Omental fat pad (tissue), 4 donors: ENCODE data around the gene ATP8B4. TPM values are rescaled to one million over a fixed set of nuclear protein-coding genes. Genes with fewer than 3 reads are reported as not detected.

Experiments used
- ATAC-seq: fragments of 150-250 bp; one replicate; pipeline ENCODE4 v1.9.1; 2016; ENCODE audit warnings: mild to moderate bottlenecking, moderate library complexity; ENCODE audit not compliant: low FRiP score
- DNase-seq: peaks from one replicate; pipeline ENCODE4 v3.0.0-alpha.2; 2019; ENCODE audit warnings: low spot score
- total RNA-seq, 4 donors: library from RNA; depleted of rRNA; stranded (reverse); fragments of >200 nt; gene quantifications; one replicate each; pipeline ENCODE4 v1.1.0, GENCODE V29; 2016
- TF ChIP-seq, protein P1 (sequence below), 3 donors: fragments of 450-650 bp; IDR thresholded peaks; one replicate each; pipeline ENCODE4 v1.5.1; 2016 to 2017; ENCODE audit warnings: antibody characterized with exemption in 3 of 3, mild to moderate bottlenecking in 3 of 3, moderate library complexity in 2 of 3

ATP8B4 gene
- total RNA-seq, 4 donors from 2014 or later = 12.1 to 32.3 (median 16.5) TPM

DNA sequence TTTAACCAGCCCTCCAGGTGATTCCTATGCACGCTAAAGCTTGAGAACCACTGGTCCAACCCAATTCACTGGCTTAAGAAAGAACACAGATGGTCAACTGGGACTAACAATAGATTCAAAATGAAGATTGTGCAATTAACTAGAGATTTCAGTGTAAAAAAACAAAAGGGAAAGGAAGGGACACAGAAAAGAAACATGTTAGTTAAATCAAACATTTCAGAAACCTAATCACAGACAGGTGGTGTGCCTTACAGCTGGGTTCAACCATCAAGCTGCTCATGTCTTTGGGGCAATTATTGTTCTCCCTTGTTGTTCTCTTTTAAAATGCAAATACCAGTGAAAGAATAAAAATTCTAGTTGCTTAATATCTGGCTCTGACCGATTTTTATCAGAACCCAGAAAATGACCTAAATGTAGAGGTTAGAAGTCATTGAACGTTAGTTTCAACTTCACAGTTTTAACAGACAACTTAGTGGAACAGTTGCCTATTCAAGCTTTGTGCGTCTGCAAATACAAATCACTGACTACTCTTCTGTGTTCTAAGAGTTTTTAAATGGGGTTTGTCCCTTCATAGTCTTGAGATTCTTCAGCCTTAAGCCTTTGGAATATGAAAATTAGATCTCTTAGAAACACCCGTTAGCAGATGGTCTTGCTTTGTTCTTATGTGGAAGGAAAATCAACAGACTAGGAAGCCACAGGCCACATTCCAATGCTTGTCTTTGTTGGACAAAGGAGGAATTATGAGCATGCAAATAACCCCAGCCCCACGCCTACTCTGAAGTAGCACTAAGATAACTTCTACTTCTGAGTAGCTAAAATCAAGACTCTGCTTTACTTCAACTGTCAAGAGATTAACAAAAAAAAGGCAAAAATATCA, 223.4 kb downstream of the ATP8B4 start:
- DNase-seq (no peak), ATAC-seq (no peak)
- TF ChIP-seq, protein P1, sequence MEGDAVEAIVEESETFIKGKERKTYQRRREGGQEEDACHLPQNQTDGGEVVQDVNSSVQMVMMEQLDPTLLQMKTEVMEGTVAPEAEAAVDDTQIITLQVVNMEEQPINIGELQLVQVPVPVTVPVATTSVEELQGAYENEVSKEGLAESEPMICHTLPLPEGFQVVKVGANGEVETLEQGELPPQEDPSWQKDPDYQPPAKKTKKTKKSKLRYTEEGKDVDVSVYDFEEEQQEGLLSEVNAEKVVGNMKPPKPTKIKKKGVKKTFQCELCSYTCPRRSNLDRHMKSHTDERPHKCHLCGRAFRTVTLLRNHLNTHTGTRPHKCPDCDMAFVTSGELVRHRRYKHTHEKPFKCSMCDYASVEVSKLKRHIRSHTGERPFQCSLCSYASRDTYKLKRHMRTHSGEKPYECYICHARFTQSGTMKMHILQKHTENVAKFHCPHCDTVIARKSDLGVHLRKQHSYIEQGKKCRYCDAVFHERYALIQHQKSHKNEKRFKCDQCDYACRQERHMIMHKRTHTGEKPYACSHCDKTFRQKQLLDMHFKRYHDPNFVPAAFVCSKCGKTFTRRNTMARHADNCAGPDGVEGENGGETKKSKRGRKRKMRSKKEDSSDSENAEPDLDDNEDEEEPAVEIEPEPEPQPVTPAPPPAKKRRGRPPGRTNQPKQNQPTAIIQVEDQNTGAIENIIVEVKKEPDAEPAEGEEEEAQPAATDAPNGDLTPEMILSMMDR (IDR thresholded peaks at IDR 0.05) = no peak

DNA sequence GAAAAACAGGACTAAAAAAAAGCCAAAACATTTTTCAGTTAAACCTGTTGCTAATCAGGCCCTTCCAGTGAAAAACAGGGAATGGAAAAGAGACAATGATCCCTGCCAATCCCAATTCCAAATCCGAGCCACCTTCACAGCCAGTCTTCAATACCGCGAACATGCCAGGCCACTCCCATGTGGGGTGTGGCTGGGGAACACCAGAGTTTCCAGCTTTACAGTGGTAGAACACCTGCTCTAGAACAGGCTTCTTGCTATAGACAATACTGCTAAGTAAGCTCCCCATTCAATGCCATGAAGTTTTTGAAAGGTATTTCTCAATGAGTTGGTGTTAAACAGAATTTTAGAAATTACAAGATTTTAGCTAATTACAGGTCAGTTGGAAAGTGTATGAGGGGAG, 228.3 kb downstream of the ATP8B4 start:
- TF ChIP-seq, protein P1 (IDR thresholded peaks at IDR 0.05) = no peak
- DNase-seq = no peak

DNA sequence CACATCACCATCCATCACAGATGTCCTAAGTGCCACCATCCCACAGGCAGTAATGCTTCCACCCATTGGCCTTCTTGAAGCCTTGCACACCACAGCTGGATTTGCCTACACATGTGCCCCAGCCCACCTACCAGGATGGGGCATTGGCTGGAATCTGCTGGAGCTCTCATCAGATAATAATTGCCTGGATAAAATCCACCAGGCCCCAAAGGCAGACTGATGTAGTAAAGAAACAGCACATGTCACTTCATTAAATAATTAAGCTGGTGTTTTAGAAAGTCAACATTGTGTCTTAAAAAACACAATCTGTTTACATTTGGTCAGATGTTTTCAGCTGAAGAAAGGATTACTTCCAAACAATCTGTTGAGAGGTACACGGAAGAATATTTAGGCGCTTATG, 229.5 kb downstream of the ATP8B4 start:
- ATAC-seq (no peak), DNase-seq (no peak)
- TF ChIP-seq, protein P1 (IDR thresholded peaks at IDR 0.05) = no peak

More for the DNA sequence above, 228.3 kb downstream of the ATP8B4 start:
- no peak for ATAC-seq

DNA sequence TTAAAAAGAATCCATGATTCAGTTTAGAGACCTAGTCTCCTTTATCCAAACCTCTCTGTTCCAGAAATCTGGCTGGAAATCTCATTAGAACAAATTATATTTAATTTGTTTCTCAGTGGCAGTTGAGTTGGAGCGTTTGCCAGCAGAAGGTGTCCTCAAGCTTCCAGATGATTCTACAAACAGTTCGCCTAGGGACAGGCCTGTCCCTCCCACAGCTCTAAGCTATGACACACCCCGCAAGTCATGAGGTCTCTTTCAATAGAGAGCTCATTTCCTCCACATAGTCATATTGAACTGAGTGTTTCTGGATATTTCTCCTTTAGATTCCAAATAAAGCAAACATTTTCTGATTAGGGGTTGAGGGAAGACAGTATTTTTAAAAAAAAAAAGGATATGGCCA, 230.3 kb downstream of the ATP8B4 start:
- TF ChIP-seq, protein P1 (IDR thresholded peaks at IDR 0.05) = no peak
- ATAC-seq (no peak), DNase-seq (no peak)

DNA sequence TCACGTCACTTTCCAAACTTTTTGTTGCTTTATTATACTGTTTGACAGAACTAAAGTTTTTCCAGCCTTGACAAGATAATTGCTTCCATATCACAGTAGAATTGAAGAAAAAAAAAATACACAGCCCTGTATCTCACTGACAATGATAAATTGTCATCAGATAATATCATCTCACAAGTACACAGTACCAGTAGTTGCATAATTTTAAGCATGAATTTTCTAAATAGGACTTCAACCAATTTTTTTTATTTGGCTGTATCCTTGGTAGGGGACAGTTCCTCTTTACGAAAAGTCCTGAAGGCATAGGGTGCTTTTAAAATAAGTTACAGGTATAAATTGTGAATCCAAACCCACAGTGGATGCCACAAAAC, 230.7 kb downstream of the ATP8B4 start:
- ATAC-seq (no peak), DNase-seq (no peak)
- TF ChIP-seq, protein P1 (IDR thresholded peaks at IDR 0.05) = no peak

DNA sequence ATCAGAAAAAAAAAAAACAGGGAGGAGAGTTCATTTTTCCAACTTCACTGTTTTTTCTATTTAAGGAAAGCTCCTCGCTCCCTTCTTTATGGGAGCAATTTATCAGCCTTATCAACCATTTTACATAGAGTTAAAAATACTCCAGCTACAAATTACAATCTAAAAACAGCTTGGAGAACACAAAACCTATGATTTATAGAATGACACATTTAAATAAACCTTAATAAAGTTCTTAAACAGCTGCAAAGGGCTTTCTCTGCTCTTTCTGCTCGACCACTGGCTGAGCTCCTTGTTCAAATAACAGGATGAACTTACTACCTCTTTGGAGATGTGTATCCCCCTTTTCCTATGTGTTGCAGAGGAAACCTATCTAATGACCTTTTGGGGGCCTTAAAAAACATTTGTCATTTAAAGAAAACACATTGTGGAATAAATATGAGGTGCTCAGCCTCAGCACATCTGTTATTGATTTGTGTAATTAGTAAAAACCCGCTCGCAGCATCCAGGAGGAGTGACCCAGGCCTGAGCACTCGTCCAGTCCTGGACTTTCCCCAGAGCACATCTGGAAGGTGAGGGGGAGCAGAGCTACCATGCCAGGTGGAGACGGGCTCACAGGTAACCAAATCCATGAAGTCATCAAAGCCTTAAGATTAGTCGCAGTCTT, 231.2 kb downstream of the ATP8B4 start:
- TF ChIP-seq, protein P1 (IDR thresholded peaks at IDR 0.05) = no peak
- ATAC-seq (no peak), DNase-seq (no peak)
